HG02759 (cell line): ENCODE measurements around the gene CFAP300.

Experiments
- ATAC-seq: cut with Tn5 transposase; IDR thresholded peaks from one replicate; pipeline ENCODE4 v1.9.1; 2021; ENCODE audit warnings: mild to moderate bottlenecking, moderate library complexity; ENCODE audit not compliant: unreplicated experiment

The CFAP300 gene

DNA sequence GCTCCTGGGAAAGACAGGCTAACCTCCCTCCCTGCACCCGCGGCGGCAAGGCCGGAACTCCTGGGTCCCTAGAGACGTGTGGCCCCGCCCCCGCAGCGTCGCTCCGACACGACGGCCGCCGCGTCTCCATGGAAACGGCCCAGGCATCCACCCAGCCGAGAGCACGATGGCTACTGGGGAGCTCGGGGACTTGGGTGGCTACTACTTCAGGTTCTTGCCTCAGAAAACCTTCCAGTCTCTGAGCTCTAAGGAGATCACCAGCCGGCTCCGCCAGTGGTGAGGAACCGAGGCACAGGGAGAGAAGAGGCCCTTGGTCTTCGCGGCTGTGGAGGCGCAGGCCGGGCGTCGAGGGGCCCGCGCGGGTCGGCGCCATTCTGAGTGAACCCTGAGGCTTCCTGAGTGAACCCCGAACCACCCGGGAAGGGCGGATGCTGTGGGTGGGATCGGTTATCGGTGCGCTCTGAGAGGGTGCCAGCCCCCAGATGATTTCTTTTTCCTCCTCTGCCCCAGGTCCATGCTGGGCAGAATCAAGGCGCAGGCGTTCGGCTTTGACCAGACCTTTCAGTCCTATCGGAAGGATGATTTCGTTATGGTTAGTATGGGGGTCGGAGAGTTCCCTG, at the start of gene CFAP300:
CFAP300 (plus strand) TSS at position 133 of the 620 bp plus-strand sequence; CDS start at position 167, 34 bp downstream.
- peak; percentile 83 for ATAC-seq

DNA sequence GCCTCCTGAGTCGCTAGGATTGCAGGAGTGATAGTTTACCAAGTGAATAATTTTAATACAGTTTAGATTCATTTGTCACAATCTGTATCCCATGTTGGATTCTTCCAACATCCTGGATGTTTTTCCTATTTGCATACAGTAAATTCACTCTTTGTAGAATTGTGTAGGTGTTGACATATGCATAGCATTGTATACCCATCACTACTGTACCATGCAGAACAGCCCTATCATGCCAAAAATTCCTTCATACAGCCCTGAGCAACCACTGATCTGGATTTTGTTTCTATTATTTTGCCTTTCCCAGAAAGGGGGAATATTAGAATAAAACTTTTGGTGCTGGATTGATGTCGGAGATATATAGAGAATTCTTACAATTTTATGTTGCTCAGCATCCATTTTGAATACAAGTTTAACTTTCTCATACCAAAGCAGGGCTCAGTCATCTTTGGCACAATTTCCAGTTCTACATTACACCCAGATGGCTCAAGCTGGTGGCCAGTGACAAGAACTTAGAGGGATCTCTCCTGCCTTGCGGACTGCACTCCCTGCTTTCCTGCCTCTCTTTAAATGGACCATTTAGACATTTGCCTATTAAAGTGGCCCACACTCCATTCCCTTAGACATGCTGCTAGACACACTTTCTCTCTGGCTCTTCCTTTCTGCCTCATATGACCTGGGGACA, 45.4 kb upstream of the CFAP300 start:
- ATAC-seq, result no peak

GRCh38 chr11:102004220-102004619, 43.0 kb upstream of the CFAP300 start:
- no peak for ATAC-seq

DNA sequence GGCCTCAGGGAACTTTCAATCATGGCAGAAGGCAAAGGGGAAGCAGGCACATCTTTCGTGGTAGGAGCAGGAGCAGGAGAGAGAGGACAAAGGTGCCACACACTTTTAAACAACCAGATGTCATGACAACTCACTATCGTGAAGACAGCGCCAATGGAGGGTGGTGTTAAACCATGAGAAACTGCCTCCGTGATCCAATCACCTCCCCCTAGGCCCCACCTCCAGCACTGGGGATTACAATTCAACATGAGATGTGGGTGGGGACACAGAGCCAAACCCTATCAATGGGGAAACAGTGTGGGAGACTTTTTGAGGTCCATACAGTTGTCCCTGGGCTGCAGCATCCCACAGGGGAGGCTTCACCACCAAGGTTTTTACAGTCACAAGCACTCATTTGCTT, 41.9 kb upstream of the CFAP300 start:
- no peak for ATAC-seq

DNA sequence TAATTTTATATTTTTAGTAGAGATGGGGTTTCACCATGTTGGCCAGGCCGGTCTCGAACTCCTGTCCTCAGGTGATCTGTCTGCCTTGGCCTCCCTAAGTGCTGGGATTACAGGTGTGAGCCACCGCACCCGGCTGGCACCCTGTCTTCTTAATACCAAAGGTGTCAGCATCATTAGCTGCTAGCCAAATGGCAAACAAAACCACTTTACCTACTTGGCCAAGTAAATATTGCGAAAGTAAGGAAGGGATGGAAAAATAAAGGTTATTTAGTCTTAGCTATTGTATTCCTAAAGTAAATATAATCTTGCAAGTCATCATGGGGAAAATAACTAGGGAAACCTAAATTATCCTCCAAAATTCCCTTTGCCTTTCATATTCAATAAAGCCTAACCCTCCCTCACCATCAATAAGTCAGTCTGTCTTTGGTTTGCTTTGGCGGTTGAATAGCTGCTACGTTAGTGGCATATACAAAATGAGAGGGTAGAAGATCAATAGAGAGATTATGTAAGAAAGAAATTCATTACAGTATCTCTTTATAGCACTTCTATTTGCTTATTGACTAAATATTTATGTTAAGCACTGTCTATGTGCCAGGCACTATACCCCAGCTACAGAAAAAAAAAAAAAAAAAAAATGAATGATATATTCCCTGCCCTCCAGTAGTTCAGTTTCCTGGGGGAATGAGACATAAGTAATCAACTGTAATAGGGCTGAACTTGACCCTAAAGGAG, 40.2 kb upstream of the CFAP300 start:
- ATAC-seq, result no peak

GRCh38 chr11:102007567-102008437, 39.4 kb upstream of the CFAP300 start:
- ATAC-seq, result peak; percentile 76

DNA sequence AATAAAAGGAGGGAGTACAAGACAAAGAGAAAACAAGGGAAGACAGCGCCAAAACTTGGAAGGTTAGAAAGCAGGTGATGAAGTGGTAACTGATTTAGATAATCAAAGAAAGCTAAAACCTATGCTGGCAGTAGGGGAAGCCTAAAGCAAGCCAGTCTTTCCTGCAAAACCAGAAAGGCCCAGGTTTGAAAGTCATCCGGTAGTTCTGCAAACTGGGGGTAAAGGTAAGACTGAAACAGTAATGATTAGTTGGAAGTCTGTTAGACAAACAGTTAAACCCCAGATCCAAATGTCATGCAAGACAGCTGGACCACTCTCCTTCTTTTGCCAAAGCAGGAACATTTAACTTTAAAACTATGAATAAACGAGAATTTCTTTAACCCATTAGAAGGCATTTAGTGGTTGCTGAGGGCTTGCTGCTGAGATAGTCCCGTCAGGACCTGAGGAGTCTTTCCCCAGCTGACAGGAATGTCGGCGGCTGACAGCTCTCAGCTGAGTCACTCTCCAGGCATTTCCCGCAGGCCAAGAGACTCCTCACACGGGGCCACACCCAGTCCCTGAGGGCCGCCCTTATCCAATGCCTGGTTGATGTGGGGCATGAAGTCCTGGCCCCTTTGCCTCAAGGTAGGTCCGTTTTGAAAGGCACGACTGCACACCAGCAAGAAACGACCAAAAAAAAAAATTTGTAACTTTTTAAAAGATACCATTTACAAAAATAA, 36.3 kb upstream of the CFAP300 start:
- no peak for ATAC-seq

DNA sequence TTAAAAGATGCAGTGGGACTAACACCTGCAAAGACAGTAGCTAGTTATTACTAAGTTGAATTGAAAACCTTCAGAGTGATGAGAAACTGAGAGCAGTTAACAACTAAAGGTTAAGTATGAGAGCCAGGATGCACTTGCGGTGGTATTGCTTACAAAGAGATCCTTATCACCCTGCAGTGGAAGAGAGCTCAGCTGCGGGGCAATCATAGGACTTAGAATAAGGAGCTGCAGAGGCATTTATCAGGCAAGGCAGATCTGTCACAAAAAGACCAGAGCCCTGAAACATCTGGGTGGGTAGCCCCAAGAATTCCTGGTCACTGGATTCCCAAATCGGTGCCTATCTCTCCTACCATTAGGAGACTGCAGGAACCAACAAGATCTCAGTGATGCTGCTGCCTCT, 34.3 kb upstream of the CFAP300 start:
- no peak for ATAC-seq

GRCh38 chr11:102014756-102015155, 32.5 kb upstream of the CFAP300 start:
- ATAC-seq, result no peak

DNA sequence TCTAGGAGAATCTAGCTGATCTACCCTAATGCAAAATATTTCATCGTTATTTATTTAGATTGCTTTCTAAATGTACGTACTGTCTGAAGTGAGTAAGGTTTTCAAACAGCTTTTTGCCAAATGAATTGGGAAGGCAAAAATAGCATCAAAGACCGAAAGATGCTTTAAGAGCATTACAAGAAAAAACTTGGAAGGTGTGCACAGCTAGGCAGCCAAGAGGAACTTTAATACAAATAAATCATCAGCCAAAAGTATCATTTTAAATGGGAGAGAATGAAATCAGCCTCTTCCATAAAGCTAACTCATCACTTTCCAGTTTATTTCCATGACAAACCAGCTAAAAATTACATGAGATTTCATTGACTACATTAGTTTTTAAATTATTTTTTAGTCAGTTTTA, 30.2 kb upstream of the CFAP300 start:
- ATAC-seq, result no peak

- no peak for ATAC-seq
These were observed 21.0 kb upstream of the CFAP300 start for GRCh38 chr11:102026217-102026616.

DNA sequence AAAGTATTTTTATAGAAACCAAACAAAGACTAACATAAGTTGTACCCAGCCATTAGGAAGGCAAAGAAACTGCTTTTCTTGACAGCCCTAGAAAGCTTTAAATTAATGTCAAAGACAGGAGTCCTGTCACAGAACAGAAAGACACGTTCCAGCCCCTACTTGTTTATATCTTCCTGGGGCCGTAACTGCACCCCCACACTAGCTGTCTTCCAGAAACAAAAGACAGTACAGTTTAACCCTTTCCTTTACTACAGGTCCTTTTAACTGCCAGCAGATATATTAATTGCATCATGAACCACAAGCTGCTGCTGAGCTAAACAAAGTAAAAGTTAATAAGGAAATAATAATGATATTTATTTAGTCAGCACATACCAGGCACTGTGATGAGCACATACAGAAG, 20.3 kb upstream of the CFAP300 start:
- ATAC-seq, result no peak

DNA sequence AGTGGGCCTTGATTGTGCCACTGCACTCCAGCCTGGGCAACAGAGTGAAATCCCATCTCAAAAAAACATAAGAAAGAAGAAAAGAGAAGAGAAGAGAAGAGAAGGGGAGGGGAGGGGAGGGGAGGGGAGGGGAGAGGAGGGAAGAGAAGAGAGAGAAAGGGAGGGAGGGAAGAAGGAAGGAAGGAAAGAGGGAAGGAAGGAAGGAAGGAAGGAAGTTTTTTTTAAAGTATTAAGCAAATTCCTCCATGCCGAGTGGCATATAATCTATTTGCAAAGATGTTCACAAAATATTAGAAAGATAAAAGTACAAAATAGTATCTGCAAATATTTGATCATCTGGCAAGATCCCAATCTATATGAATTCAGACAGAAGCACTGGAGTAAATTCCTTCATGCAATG, 10.5 kb upstream of the CFAP300 start:
- ATAC-seq, result no peak

DNA sequence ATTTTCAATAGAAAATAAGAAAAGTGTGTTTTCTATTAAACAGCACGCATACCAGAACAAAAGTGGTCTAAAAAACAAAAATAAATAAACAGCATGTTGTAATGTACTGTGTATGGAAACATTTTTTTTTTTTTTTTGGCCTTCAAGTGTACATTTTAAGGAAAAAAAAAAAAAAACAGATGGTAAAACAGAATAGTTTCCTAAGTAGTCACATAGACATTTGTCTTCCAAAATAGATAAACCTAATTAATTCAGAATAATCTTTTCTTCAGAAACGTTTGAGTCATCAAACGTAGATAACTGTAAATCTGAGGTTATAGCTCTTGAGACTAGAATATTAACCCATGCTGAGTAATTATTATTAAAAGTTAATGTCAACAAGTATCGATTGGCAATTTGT, 396 bp upstream of the CFAP300 start:
- ATAC-seq, result no peak

GRCh38 chr11:102050927-102051575, 3.8 kb downstream of the CFAP300 start:
- ATAC-seq, result no peak

- ATAC-seq, result no peak
These were observed 14.0 kb downstream of the CFAP300 start for GRCh38 chr11:102061276-102061675.

DNA sequence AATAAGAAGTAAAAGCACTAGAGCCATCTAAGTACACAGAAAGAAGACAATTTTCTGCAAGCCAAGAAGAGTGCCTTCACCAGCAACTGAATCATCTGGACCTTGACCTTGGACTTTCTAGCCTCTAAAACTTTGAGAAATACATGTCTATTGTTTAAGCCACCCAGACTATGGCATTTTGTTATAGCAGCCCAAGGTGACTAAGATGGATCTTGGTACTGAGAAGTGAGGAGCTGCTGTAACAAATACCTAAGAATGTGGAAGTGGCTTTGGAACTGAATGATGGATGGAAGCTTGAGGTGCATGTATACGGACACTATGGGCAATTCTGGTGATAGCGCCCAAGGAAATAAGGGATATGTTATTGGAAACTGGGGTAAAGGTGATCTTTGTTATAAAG, 14.9 kb downstream of the CFAP300 start:
- no peak for ATAC-seq

DNA sequence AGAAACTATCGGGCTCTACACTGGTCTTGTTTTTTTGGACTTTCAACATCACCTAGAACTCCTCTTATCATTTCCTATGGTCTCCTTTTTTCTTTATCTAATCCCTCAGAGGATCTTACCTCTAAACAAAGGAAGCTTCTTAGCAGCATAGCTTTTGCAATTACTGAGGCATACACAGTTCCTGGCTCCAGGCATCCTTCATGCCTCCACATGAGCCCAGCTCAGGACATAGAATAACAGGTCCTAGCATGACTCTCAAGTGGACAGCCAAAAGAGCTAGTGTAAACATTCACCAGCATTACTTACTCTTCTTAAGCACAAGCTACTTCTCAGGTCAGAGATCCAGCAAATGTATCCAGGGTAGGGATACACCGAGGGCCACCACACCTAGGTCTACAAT, 17.1 kb downstream of the CFAP300 start:
- ATAC-seq, result no peak

DNA sequence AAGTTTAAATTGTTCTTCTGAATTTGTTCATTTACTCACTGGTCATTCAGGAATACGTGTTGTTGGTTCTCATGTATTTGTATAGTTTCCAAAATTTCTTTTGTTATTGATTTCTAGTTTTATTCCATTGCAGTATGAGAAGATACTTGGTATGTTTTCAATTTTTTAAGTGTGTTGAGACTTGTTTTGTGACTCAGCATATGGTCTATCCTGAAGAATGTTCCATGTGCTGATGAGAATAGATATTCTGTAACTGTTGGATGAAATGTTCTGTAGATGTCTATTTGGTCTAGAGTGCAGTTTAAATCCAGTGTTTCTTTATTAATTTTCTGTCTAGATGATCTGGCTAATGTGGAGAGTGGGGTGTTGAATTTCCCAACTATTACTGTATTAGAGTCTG, 23.5 kb downstream of the CFAP300 start:
- no peak for ATAC-seq
